Sigmoid colon (tissue), 4 donors: ENCODE measurements around the gene PRIMA1.

Source experiments
- EP300 ChIP-seq, 4 donors: sonication (generic); formaldehyde crosslinking; IDR thresholded peaks; one replicate each; pipeline ENCODE4 v1.6.1; 2017; ENCODE audit warnings: antibody characterized with exemption in 4 of 4
- POLR2A ChIP-seq, 2 donors: fragments of 450-650 bp; IDR thresholded peaks; one replicate each; pipeline ENCODE4 v1.6.1; 2016; ENCODE audit warnings: antibody characterized with exemption in 2 of 2, mild to moderate bottlenecking in 2 of 2, moderate library complexity in 2 of 2
- POLR2AphosphoS5 ChIP-seq, 4 donors: sonication (generic); formaldehyde crosslinking; IDR thresholded peaks; one replicate each; pipeline ENCODE4 v1.6.1; 2017; ENCODE audit warnings: antibody characterized with exemption in 4 of 4
- TF ChIP-seq, protein P1 (sequence below), 4 experiments: fragments of 450-650 bp in 3 of 4; fragments of 200-600 bp in 1 of 4; IDR thresholded peaks; one replicate each; pipeline ENCODE4 v1.5.1; 2016 to 2019; ENCODE audit warnings: antibody characterized with exemption in 4 of 4, mild to moderate bottlenecking in 3 of 4, moderate library complexity in 2 of 4

DNA sequence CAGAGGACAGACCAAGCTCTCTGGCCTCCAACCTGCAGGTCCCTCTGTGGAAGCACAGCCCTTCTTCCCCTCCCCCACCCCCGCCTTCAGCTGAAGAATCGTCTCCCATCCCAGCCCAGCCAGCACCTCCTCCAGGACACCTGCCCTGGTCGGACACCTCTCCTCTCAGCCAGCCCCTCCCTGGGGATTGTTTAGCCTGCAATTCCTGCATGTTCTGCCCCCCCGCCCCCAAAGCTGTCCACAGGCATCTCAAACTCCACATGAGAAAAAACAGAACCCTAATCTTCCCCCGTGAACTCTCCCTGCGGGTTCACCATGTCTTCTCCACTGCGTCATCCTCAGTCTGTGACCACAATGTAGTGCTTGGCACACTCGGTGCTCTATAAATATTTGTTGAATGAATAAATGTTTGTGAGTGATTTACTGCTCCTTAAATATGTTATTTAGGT is 24.1 kb downstream of the PRIMA1 start:
- TF ChIP-seq, protein P1, sequence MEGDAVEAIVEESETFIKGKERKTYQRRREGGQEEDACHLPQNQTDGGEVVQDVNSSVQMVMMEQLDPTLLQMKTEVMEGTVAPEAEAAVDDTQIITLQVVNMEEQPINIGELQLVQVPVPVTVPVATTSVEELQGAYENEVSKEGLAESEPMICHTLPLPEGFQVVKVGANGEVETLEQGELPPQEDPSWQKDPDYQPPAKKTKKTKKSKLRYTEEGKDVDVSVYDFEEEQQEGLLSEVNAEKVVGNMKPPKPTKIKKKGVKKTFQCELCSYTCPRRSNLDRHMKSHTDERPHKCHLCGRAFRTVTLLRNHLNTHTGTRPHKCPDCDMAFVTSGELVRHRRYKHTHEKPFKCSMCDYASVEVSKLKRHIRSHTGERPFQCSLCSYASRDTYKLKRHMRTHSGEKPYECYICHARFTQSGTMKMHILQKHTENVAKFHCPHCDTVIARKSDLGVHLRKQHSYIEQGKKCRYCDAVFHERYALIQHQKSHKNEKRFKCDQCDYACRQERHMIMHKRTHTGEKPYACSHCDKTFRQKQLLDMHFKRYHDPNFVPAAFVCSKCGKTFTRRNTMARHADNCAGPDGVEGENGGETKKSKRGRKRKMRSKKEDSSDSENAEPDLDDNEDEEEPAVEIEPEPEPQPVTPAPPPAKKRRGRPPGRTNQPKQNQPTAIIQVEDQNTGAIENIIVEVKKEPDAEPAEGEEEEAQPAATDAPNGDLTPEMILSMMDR (IDR thresholded peaks at IDR 0.05), result no peak
- no peak for TF ChIP-seq POLR2A (IDR thresholded peaks at IDR 0.05)
- peak; percentile 92 to 96 (median 96) for TF ChIP-seq POLR2AphosphoS5 (IDR thresholded peaks at IDR 0.05)
- TF ChIP-seq EP300 (IDR thresholded peaks at IDR 0.05), result peak; percentile 96 to 100 (median 98)
